Natural killer cell treated with Interleukin-12 subunit alpha and Interleukin-12 subunit beta and Interleukin-15 and Interleukin-18, amount 100 ng/mL, for 72 hours (primary cell): ENCODE data around the gene MARVELD1. TPM values are rescaled to one million over a fixed set of nuclear protein-coding genes. Genes with fewer than 3 reads are reported as not detected.
A peak's percentile ranks its signal among the peaks of the same experiment; 100 is the strongest.
"Not testable (repeated sequence)": the region's sequence is repeated elsewhere in the genome, so short reads cannot be mapped to it uniquely, and the experiment has no call there.

Experiments
- ATAC-seq, 2 donors: fragments of 150-1000 bp; cut with Tn5 transposase in 1 of 2; sonication (Bioruptor Pico), chemical (Tn5 transposase) in 1 of 2; 2 replicates each; pipeline ENCODE4 v1.10.0; 2021
- DNase-seq: peaks from one replicate; pipeline ENCODE4 v3.0.0; 2022; ENCODE audit warnings: low spot score
- H3K27ac Mint-ChIP-seq, 2 donors: 1 replicate in 1 of 2; 2 replicates in 1 of 2; pipeline ENCODE4 v1.8.0; 2022; ENCODE audit warnings: mixed read lengths in 2 of 2, mild to moderate bottlenecking in 1 of 2, moderate library complexity in 1 of 2
- H3K27me3 Mint-ChIP-seq, 2 donors: 1 replicate in 1 of 2; 2 replicates in 1 of 2; pipeline ENCODE4 v1.8.0; 2022; ENCODE audit warnings: mixed read lengths in 2 of 2
- H3K36me3 Mint-ChIP-seq: one replicate; pipeline ENCODE4 v1.8.0; 2022; ENCODE audit warnings: mixed read lengths
- H3K4me1 Mint-ChIP-seq, 2 donors: 1 replicate in 1 of 2; 2 replicates in 1 of 2; pipeline ENCODE4 v1.8.0; 2022; ENCODE audit warnings: low read depth in 2 of 2, mixed read lengths in 2 of 2, mild to moderate bottlenecking in 1 of 2
- H3K4me3 Mint-ChIP-seq: one replicate; pipeline ENCODE4 v1.8.0; 2022; ENCODE audit warnings: mixed read lengths
- H3K9me3 Mint-ChIP-seq: 2 replicates; pipeline ENCODE4 v1.8.0; 2022; ENCODE audit warnings: mixed read lengths
- total RNA-seq, 2 donors: library from RNA; stranded (reverse); gene quantifications; one replicate each; pipeline ENCODE4 v1.2.3, GENCODE V29; 2022

MARVELD1 gene
- total RNA-seq, result under 1 TPM in 1 of 2 donors, not detected in 1; 0.75 TPM

DNA sequence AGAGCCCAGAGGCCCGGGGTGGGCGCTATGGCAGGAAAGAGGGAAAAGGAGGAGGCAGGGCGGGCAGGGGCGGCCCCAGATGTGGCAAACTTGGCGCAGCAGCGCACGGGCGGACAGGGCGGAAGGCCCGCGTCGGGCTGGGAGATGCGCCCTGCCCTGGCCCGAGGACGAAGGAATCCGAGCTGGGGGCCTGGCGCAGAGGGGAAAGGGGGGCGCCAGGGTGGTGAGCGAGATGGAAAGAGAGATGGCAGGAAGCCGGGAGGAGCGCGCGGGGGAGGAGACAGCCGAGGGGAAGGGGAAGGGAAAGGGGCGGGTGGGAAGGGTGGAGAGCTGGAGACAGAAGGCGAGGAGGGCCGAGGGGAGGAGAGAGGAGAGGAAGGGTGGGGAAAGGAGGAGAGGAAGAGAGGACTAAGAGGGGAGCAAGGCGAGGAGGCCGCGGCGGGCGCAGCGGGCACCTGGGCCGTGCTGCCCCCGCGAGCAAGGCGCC, at the start of gene MARVELD1:
Gene MARVELD1, plus strand, starts transcription at position 392 of the 487 bp plus-strand sequence. CDS start 147 bp downstream, outside the sequence.
- Mint-ChIP-seq H3K27me3 (peaks cover 32 to 48% of the 10 kb centered on the region in 2 donors), H3K27ac (no peak within 1 kb of the TSS), H3K4me1 (peaks cover 12 to 15% of the 10 kb centered on the region in 2 donors), H3K4me3 (peak within 1 kb of the TSS; percentile 85), H3K9me3 (no peaks in the 10 kb centered on the region), H3K36me3 (no peaks in the 10 kb centered on the region)
- no peak for ATAC-seq
- DNase-seq, result peak; percentile 39

DNA sequence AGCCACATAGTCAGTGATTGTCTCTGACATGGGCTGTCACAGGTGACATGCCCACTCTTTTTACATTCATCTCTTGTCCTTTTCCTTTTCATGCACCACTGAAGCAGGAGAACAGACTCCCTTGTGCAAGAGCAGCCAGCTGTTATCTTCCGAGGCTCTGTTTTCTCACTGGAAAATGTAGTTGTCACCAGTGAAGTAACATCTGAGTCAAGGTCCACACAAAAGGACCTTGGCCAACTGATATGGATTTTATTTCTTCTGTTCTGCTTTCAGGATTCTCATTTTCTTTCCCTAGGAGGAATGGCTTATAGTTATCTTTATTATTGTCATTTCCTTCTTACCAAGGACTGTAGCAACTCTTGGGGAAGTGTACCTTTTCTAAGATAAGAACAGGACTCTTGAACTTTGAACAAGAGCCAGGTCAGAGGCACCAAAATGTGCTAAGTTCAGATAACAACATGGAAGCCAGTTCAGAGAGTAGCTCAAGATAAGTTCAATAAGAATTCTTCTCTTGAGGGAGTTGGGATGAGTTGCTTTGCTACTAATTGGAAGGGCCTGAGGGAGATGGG, 49.2 kb upstream of the MARVELD1 start:
- Mint-ChIP-seq H3K36me3 (peaks cover 17% of the 10 kb centered on the region), H3K4me3 (no peak overlapping the region), H3K9me3 (no peaks in the 10 kb centered on the region), H3K27me3 (no peaks in the 10 kb centered on the region), H3K27ac (peak overlapping the region in 1 of 2 donors; percentile 33), H3K4me1 (peaks cover 0 to 11% of the 10 kb centered on the region in 2 donors)
- ATAC-seq (no peak), DNase-seq (no peak)

DNA sequence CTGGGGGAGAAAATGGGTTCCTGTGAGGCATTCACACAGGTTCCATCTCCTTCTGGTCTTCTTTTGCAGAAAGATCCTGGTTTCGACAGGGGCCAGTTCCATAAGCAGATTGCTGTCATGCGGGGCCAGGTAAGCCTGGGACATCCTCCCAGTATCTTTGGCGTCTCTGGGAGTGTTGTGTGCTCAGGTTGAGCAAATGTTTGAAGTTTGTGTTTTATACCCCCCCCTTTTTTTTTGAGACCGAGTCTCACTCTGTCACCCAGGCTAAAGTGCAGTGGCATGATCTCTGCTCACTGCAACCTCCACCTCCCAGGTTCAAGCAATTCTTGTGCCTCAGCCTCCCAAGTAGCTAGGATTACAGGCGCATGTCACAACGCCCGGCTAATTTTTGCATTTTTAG, 46.5 kb upstream of the MARVELD1 start:
- Mint-ChIP-seq H3K4me3 (no peak overlapping the region), H3K27ac (no peak overlapping the region), H3K27me3 (no peaks in the 10 kb centered on the region), H3K4me1 (peaks cover 0 to 11% of the 10 kb centered on the region in 2 donors), H3K36me3 (peaks cover 17% of the 10 kb centered on the region), H3K9me3 (no peaks in the 10 kb centered on the region)
- ATAC-seq (no peak), DNase-seq (no peak)

GRCh38 chr10:97667463-97667862, 46.1 kb upstream of the MARVELD1 start:
- no peaks in the 10 kb centered on the region for H3K27me3 Mint-ChIP-seq
- peaks cover 0 to 11% of the 10 kb centered on the region in 2 donors for H3K4me1 Mint-ChIP-seq
- H3K4me3 Mint-ChIP-seq, result no peak overlapping the region
- ATAC-seq (no peak), DNase-seq (no peak)
- no peaks in the 10 kb centered on the region for H3K9me3 Mint-ChIP-seq
- H3K36me3 Mint-ChIP-seq, result peaks cover 17% of the 10 kb centered on the region
- H3K27ac Mint-ChIP-seq, result no peak overlapping the region

DNA sequence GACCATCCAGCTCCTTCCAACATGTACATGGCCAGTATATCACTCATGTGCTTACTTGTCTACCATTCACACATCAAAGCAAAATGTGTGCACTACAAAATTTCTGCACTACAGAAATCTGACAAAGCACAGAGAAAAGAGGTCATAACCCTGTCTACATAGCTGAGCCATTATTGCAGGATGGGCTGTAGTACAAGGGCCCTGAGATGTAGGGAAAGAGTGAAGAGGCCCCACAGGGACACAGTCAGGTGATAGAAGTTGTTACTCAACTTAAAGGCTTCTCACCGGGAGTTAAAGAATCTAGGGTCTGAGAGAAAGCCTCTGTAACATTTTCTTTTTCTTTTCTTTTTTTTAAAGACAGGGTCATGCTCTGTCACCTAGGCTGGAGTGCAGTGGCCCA, 44.0 kb upstream of the MARVELD1 start:
- Mint-ChIP-seq H3K27me3 (no peaks in the 10 kb centered on the region), H3K36me3 (peaks cover 7% of the 10 kb centered on the region), H3K4me1 (peaks cover 0 to 11% of the 10 kb centered on the region in 2 donors), H3K9me3 (no peaks in the 10 kb centered on the region), H3K4me3 (no peak overlapping the region), H3K27ac (no peak overlapping the region)
- DNase-seq (no peak), ATAC-seq (no peak)

- peaks cover 5% of the 10 kb centered on the region for H3K36me3 Mint-ChIP-seq
- H3K4me1 Mint-ChIP-seq, result no peaks in the 10 kb centered on the region
- H3K9me3 Mint-ChIP-seq, result no peaks in the 10 kb centered on the region
- no peak overlapping the region for H3K4me3 Mint-ChIP-seq
- DNase-seq, result no peak
- ATAC-seq, result no peak
- no peak overlapping the region for H3K27ac Mint-ChIP-seq
- H3K27me3 Mint-ChIP-seq, result no peaks in the 10 kb centered on the region
Measured at GRCh38 chr10:97673736-97674525, 39.6 kb upstream of the MARVELD1 start.

DNA sequence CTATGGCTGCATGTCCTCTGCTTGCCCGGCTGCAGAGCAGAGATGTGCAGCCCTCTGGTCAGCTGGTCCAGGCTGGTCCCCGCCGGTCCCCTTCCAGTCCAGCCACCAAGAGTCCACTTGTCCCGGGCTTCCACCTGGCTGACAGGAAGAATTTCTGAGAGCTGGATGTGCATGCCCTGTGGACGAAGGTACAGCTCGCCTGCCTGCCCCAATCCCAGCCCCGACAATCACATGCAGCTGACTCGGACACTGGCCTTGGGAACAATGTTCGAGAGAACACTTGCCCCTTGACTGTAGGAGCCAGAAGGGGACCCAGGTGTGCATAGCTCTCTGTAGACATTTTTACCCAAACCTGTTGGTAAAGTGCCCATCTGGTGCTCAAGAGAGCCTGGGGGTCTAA, 38.3 kb upstream of the MARVELD1 start:
- H3K4me1 Mint-ChIP-seq, result no peaks in the 10 kb centered on the region
- no peak for ATAC-seq
- no peak overlapping the region for H3K27ac Mint-ChIP-seq
- H3K4me3 Mint-ChIP-seq, result no peak overlapping the region
- no peak for DNase-seq
- no peaks in the 10 kb centered on the region for H3K27me3 Mint-ChIP-seq
- no peaks in the 10 kb centered on the region for H3K9me3 Mint-ChIP-seq
- H3K36me3 Mint-ChIP-seq, result peaks cover 5% of the 10 kb centered on the region

- no peak for DNase-seq
- peak; percentile 72 to 75 for ATAC-seq
- Mint-ChIP-seq H3K27ac (no peak overlapping the region), H3K4me3 (no peak overlapping the region), H3K9me3 (no peaks in the 10 kb centered on the region), H3K27me3 (no peaks in the 10 kb centered on the region), H3K4me1 (no peaks in the 10 kb centered on the region), H3K36me3 (peaks cover 5% of the 10 kb centered on the region)
Measured at GRCh38 chr10:97676770-97677581, 36.6 kb upstream of the MARVELD1 start.

GRCh38 chr10:97679594-97679993, 33.9 kb upstream of the MARVELD1 start:
- no peaks in the 10 kb centered on the region for H3K4me1 Mint-ChIP-seq
- no peaks in the 10 kb centered on the region for H3K27me3 Mint-ChIP-seq
- H3K27ac Mint-ChIP-seq, result no peak overlapping the region
- ATAC-seq, result peak in 1 of 2 donors; percentile 15
- H3K9me3 Mint-ChIP-seq, result no peaks in the 10 kb centered on the region
- peaks cover 4% of the 10 kb centered on the region for H3K36me3 Mint-ChIP-seq
- no peak overlapping the region for H3K4me3 Mint-ChIP-seq
- DNase-seq, result no peak

- H3K4me3 Mint-ChIP-seq, result no peak overlapping the region
- DNase-seq (no peak), ATAC-seq (no peak)
- no peaks in the 10 kb centered on the region for H3K27me3 Mint-ChIP-seq
- no peaks in the 10 kb centered on the region for H3K36me3 Mint-ChIP-seq
- no peak overlapping the region for H3K27ac Mint-ChIP-seq
- H3K9me3 Mint-ChIP-seq, result no peaks in the 10 kb centered on the region
- no peaks in the 10 kb centered on the region for H3K4me1 Mint-ChIP-seq
Measured at GRCh38 chr10:97682042-97682441, 31.5 kb upstream of the MARVELD1 start.

DNA sequence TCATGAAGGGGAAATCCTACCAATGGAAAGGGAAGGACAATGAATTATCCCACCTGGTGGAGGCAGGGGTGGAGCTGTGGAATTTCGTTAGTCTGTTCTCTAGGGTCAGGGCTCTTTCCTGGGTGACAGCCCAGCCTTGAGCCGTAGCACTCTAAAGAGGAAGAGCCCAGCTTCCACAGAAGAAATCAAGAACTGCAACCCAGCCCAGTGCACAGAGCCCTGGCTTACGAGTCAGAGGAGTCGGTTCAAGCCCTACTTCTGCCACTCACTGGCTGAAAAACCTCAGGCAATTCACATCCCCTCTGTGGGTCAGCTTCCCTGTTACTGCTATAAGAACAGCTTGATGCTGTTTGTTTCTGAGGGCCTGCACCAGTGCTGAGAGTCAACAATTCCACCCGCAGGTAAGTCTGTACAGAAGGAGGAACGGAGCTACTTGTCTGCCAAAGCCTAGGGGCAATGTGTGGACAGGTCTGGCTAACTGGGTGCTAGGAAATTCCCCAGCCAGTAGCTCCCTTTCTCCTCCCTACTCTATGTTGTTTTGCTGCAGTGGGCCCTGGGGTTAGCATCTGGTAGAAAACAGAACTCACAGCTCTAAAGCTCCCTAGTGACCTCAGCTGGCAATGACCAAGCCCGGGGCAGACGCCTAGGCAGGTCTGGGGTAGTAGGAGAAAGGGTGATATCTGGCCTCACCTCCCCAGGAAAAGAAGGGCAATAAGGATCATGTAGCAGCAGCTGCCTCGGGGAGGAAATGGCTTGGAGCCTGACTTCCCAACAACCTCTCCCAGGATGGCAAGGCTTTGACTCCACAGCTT, 29.8 kb upstream of the MARVELD1 start:
- Mint-ChIP-seq H3K27ac (no peak overlapping the region), H3K4me3 (no peak overlapping the region), H3K4me1 (peaks cover 9 to 10% of the 10 kb centered on the region in 2 donors), H3K9me3 (no peaks in the 10 kb centered on the region), H3K36me3 (no peaks in the 10 kb centered on the region), H3K27me3 (no peaks in the 10 kb centered on the region)
- DNase-seq (no peak), ATAC-seq (no peak)

DNA sequence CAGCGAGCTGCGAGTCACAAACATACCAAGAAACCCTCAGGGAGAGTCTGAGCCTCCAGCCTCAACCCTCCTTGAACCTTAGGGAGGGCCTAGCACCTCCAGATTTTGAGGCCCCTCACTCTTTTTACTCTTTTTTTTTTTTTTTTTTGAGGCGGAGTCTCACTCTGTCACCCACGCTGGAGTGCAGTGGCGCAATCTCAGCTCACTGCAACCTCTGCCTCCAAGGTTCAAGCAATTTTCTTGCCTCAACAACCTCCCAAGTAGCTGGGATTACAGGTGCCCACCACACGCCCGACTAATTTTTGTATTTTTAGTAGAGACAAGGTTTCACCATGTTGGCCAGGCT, 29.2 kb upstream of the MARVELD1 start:
- ATAC-seq, H3K9me3 Mint-ChIP-seq, H3K36me3 Mint-ChIP-seq, H3K27me3 Mint-ChIP-seq, H3K27ac Mint-ChIP-seq, H3K4me3 Mint-ChIP-seq, DNase-seq, H3K4me1 Mint-ChIP-seq: not testable (repeated sequence)

DNA sequence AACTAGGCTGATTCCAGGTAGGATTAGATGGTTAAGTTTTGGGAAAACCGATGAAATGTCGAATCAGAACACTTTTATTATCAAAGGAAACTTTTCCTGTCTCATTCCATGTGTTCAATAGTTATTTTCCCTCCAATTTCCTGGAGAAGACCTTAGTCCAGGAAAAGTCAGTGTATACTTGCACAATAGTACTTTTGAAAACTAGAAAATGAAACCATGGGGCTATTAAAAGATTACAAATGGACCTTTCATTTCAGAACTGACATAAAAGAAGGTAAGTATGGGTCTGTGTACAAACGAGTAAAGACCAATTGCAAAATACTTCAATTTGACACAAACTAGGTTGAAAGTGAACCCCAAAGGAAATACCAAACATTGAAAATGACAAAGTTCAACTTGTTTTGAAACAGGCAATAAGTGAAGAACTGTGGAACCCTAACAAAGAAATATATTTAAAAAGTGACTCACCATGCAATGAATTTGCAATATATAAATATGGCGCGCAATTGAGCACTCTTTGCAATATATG, 28.6 kb upstream of the MARVELD1 start:
- H3K27ac Mint-ChIP-seq, result no peak overlapping the region
- no peak overlapping the region for H3K4me3 Mint-ChIP-seq
- no peaks in the 10 kb centered on the region for H3K9me3 Mint-ChIP-seq
- H3K36me3 Mint-ChIP-seq, result no peaks in the 10 kb centered on the region
- peaks cover 9 to 10% of the 10 kb centered on the region in 2 donors for H3K4me1 Mint-ChIP-seq
- no peak for ATAC-seq
- DNase-seq, result no peak
- no peaks in the 10 kb centered on the region for H3K27me3 Mint-ChIP-seq
